OCI-LY7 (cell line): ENCODE results near the gene ZSWIM5.

Source experiments
- EZH2phosphoT487 ChIP-seq: fragments of 200-600 bp; sonication (generic); IDR thresholded peaks from 2 replicates; pipeline ENCODE4 v1.6.1; 2018; ENCODE audit warnings: low read depth, borderline replicate concordance, mild to moderate bottlenecking, mixed run types, antibody characterized with exemption, low read length, moderate library complexity, mixed read lengths
- TF ChIP-seq, protein P1 (sequence below): fragments of 200-600 bp; sonication (generic); conservative IDR thresholded peaks from 2 replicates; pipeline ENCODE4 v1.5.1; 2014; ENCODE audit warnings: mild to moderate bottlenecking, antibody characterized with exemption, low read length, moderate library complexity, mixed read lengths

DNA sequence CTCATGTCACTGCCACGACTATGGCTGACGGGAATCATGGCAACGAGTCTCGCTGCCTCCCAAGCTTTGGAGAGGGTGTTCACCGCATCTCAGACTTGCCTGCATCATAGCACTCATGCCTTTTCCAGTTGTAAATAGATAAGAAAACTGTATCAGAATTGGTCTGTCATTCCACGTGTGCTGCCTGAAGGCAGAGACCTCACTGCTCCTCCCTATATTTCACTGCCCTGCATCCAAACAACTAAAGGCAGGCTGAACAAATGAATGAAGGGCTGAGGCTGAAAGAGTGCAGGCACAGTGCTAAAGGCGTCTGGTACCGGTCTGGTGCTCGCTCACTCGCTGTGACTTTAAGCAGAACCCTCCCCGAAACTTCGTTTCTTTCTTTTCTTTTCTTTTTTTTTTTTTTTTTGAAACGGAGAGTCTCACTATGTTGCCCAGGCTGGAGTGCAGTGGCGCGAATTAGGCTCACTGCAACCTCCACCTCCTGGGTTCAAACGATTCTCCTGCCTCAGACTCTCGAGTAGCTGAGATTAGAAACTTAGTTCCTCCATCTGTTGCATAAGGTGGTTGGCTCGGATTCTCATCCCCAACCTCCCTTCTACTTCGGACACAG is 220.6 kb downstream of the ZSWIM5 start:
- TF ChIP-seq, protein P1, sequence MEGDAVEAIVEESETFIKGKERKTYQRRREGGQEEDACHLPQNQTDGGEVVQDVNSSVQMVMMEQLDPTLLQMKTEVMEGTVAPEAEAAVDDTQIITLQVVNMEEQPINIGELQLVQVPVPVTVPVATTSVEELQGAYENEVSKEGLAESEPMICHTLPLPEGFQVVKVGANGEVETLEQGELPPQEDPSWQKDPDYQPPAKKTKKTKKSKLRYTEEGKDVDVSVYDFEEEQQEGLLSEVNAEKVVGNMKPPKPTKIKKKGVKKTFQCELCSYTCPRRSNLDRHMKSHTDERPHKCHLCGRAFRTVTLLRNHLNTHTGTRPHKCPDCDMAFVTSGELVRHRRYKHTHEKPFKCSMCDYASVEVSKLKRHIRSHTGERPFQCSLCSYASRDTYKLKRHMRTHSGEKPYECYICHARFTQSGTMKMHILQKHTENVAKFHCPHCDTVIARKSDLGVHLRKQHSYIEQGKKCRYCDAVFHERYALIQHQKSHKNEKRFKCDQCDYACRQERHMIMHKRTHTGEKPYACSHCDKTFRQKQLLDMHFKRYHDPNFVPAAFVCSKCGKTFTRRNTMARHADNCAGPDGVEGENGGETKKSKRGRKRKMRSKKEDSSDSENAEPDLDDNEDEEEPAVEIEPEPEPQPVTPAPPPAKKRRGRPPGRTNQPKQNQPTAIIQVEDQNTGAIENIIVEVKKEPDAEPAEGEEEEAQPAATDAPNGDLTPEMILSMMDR, result no peak
- no peak for TF ChIP-seq EZH2phosphoT487
